IMR-90 (cell line): ENCODE data around the gene KCNJ1.

Experiments used
- CTCF ChIP-seq: conservative IDR thresholded peaks from 2 replicates; pipeline ENCODE4 v1.5.1; 2012; ENCODE audit warnings: mild to moderate bottlenecking, low read depth, low read length, improper control_type of control experiment
- ELK1 ChIP-seq: fragments of 150-350 bp; IDR thresholded peaks from 2 replicates; pipeline ENCODE4 v1.6.1; 2016; ENCODE audit warnings: low read depth, mild to moderate bottlenecking, low read length, moderate library complexity, borderline replicate concordance
- FOS ChIP-seq: fragments of 150-350 bp; IDR thresholded peaks from 2 replicates; pipeline ENCODE4 v1.6.1; 2016; ENCODE audit warnings: low read depth, low read length
- MAZ ChIP-seq: IDR thresholded peaks from 2 replicates; pipeline ENCODE4 v1.6.1; 2012; ENCODE audit warnings: low read depth, mild to moderate bottlenecking, low read length, improper control_type of control experiment, moderate library complexity, borderline replicate concordance
- POLR2A ChIP-seq: IDR thresholded peaks from 2 replicates; pipeline ENCODE4 v1.6.1; 2012; ENCODE audit warnings: mild to moderate bottlenecking, low read depth, low read length
- RCOR1 ChIP-seq: IDR thresholded peaks from 2 replicates; pipeline ENCODE4 v1.6.1; 2012; ENCODE audit warnings: mild to moderate bottlenecking, low read length, improper control_type of control experiment; ENCODE audit not compliant: insufficient replicate concordance
- RFX5 ChIP-seq: IDR thresholded peaks from 2 replicates; pipeline ENCODE4 v1.8.0; 2012; ENCODE audit warnings: low read depth, mild to moderate bottlenecking, low read length, moderate library complexity

GRCh38 chr11:128843198-128843785, 23.8 kb downstream of the KCNJ1 start:
- TF ChIP-seq CTCF (no peak), POLR2A (no peak), ELK1 (no peak), RCOR1 (no peak), FOS (no peak), RFX5 (no peak), MAZ (no peak)
